Measurements from ENCODE around the gene NCK2.

Gene NCK2

GRCh38 chr2:105788670-105789290 is 44.1 kb downstream of the NCK2 start:
- Histone ChIP-seq H3K36me3 (ENCODE audit: low read depth) (0 out of 2 replicates have a peak, but pooled peaks cover 3% of the 10 kb centered on the region), H3K4me1 (ENCODE audit: insufficient read depth, poor library complexity, severe bottlenecking) (peaks cover 20% of the 10 kb centered on the region), H3K27me3 (ENCODE audit: insufficient read depth, poor library complexity, severe bottlenecking) (no peaks in the 10 kb centered on the region), H3K4me3 (ENCODE audit: severe bottlenecking) (no peak overlapping the region), H3K9me3 (ENCODE audit: severe bottlenecking) (no peaks in the 10 kb centered on the region), H3K27ac (ENCODE audit: poor library complexity, severe bottlenecking) (no peak overlapping the region)
- TF ChIP-seq CTCF (IDR thresholded peaks at IDR 0.05; ENCODE audit: poor library complexity, severe bottlenecking): no peak
- ATAC-seq (ENCODE audit: low read depth) (no peak), DNase-seq (ENCODE audit: low spot score) (no peak)

- Histone ChIP-seq H3K4me1 (ENCODE audit: insufficient read depth, poor library complexity, severe bottlenecking) (peaks cover 23% of the 10 kb centered on the region), H3K36me3 (ENCODE audit: low read depth) (0 out of 2 replicates have a peak, but pooled peaks cover 3% of the 10 kb centered on the region), H3K4me3 (ENCODE audit: severe bottlenecking) (no peak overlapping the region), H3K27me3 (ENCODE audit: insufficient read depth, poor library complexity, severe bottlenecking) (no peaks in the 10 kb centered on the region), H3K27ac (ENCODE audit: poor library complexity, severe bottlenecking) (peak overlapping the region; percentile 55), H3K9me3 (ENCODE audit: severe bottlenecking) (no peaks in the 10 kb centered on the region)
- peak; percentile 4 for TF ChIP-seq CTCF (IDR thresholded peaks at IDR 0.05; ENCODE audit: poor library complexity, severe bottlenecking)
- DNase-seq (ENCODE audit: low spot score) (no peak), ATAC-seq (ENCODE audit: low read depth) (peak; percentile 76)
Observed at GRCh38 chr2:105789745-105790460, 45.2 kb downstream of the NCK2 start.

GRCh38 chr2:105790461-105791149 is 45.9 kb downstream of the NCK2 start:
- 0 out of 2 replicates have a peak, but pooled peaks cover 3% of the 10 kb centered on the region for H3K36me3 ChIP-seq (ENCODE audit: low read depth)
- no peak for TF ChIP-seq CTCF (IDR thresholded peaks at IDR 0.05; ENCODE audit: poor library complexity, severe bottlenecking)
- ATAC-seq (ENCODE audit: low read depth): peak; percentile 91
- H3K4me1 ChIP-seq (ENCODE audit: insufficient read depth, poor library complexity, severe bottlenecking): peaks cover 29% of the 10 kb centered on the region
- DNase-seq (ENCODE audit: low spot score): peak; percentile 82
- H3K27ac ChIP-seq (ENCODE audit: poor library complexity, severe bottlenecking): peak overlapping the region; percentile 55
- H3K27me3 ChIP-seq (ENCODE audit: insufficient read depth, poor library complexity, severe bottlenecking): no peaks in the 10 kb centered on the region
- H3K9me3 ChIP-seq (ENCODE audit: severe bottlenecking): no peaks in the 10 kb centered on the region
- no peak overlapping the region for H3K4me3 ChIP-seq (ENCODE audit: severe bottlenecking)

GRCh38 chr2:105791229-105791628 is 46.5 kb downstream of the NCK2 start:
- no peak for TF ChIP-seq CTCF (IDR thresholded peaks at IDR 0.05; ENCODE audit: poor library complexity, severe bottlenecking)
- Histone ChIP-seq H3K4me3 (ENCODE audit: severe bottlenecking) (no peak overlapping the region), H3K36me3 (ENCODE audit: low read depth) (0 out of 2 replicates have a peak, but pooled peaks cover 3% of the 10 kb centered on the region), H3K4me1 (ENCODE audit: insufficient read depth, poor library complexity, severe bottlenecking) (peaks cover 35% of the 10 kb centered on the region), H3K27ac (ENCODE audit: poor library complexity, severe bottlenecking) (peak overlapping the region; percentile 55), H3K9me3 (ENCODE audit: severe bottlenecking) (no peaks in the 10 kb centered on the region), H3K27me3 (ENCODE audit: insufficient read depth, poor library complexity, severe bottlenecking) (no peaks in the 10 kb centered on the region)
- no peak for ATAC-seq (ENCODE audit: low read depth)
- DNase-seq (ENCODE audit: low spot score): no peak
